Mucosa of gallbladder (tissue), 1 donor: ENCODE results near the gene TMEM237. TPM values are rescaled to one million over a fixed set of nuclear protein-coding genes. Genes with fewer than 3 reads are reported as not detected.
"Not testable (repeated sequence)": the region's sequence is repeated elsewhere in the genome, so short reads cannot be mapped to it uniquely, and the experiment has no call there.

Experiments
- DNase-seq: peaks from one replicate; pipeline ENCODE4 v3.0.0-alpha.2; 2020; ENCODE audit warnings: low spot score
- total RNA-seq: library from RNA; stranded (reverse); gene quantifications from one replicate; pipeline ENCODE4 v1.2.1, GENCODE V29; 2021
- donor health status: DM: no; HTN: no; CAD: no.

The TMEM237 gene
- total RNA-seq, result 13.5 TPM

GRCh38 chr2:201643216-201643890 lies at the start of gene TMEM237:
Gene TMEM237 (minus strand): TSS chr2:201643503. CDS start chr2:201643400, 103 bp downstream.
- peak; percentile 29 for DNase-seq

- DNase-seq, result no peak
Observed at GRCh38 chr2:201685156-201685555, 41.9 kb upstream of the TMEM237 start.

- no peak for DNase-seq
Observed at GRCh38 chr2:201680743-201681142, 37.4 kb upstream of the TMEM237 start.

- DNase-seq, result no peak
Observed at GRCh38 chr2:201678401-201678800, 35.1 kb upstream of the TMEM237 start.

- no peak for DNase-seq
Observed at GRCh38 chr2:201675454-201675853, 32.2 kb upstream of the TMEM237 start.

GRCh38 chr2:201674794-201675193 lies 31.5 kb upstream of the TMEM237 start:
- DNase-seq, result no peak

GRCh38 chr2:201674298-201674697 lies 31.0 kb upstream of the TMEM237 start:
- no peak for DNase-seq

GRCh38 chr2:201673546-201673945 lies 30.2 kb upstream of the TMEM237 start:
- no peak for DNase-seq

GRCh38 chr2:201671205-201671604 lies 27.9 kb upstream of the TMEM237 start:
- not testable (repeated sequence) for DNase-seq

GRCh38 chr2:201669865-201670264 lies 26.6 kb upstream of the TMEM237 start:
- DNase-seq, result no peak

- no peak for DNase-seq
Observed at GRCh38 chr2:201668402-201668910, 25.2 kb upstream of the TMEM237 start.

- DNase-seq, result no peak
Observed at GRCh38 chr2:201664334-201664733, 21.0 kb upstream of the TMEM237 start.

GRCh38 chr2:201661366-201661765 lies 18.1 kb upstream of the TMEM237 start:
- DNase-seq, result no peak

GRCh38 chr2:201660293-201660895 lies 17.1 kb upstream of the TMEM237 start:
- DNase-seq, result no peak

- no peak for DNase-seq
Observed at GRCh38 chr2:201656740-201657139, 13.4 kb upstream of the TMEM237 start.

GRCh38 chr2:201656102-201656501 lies 12.8 kb upstream of the TMEM237 start:
- no peak for DNase-seq

GRCh38 chr2:201654616-201655384 lies 11.5 kb upstream of the TMEM237 start:
- DNase-seq, result no peak

- no peak for DNase-seq
Observed at GRCh38 chr2:201653221-201653620, 9.9 kb upstream of the TMEM237 start.

GRCh38 chr2:201649442-201649841 lies 6.1 kb upstream of the TMEM237 start:
- no peak for DNase-seq

- no peak for DNase-seq
Observed at GRCh38 chr2:201647431-201647830, 4.1 kb upstream of the TMEM237 start.

- DNase-seq, result peak; percentile 20
Observed at GRCh38 chr2:201644001-201644400, 698 bp upstream of the TMEM237 start.

GRCh38 chr2:201642579-201643215 lies 606 bp downstream of the TMEM237 start:
- DNase-seq, result peak; percentile 80
